ENCODE measurements around the gene TGFB2.

The TGFB2 gene

DNA sequence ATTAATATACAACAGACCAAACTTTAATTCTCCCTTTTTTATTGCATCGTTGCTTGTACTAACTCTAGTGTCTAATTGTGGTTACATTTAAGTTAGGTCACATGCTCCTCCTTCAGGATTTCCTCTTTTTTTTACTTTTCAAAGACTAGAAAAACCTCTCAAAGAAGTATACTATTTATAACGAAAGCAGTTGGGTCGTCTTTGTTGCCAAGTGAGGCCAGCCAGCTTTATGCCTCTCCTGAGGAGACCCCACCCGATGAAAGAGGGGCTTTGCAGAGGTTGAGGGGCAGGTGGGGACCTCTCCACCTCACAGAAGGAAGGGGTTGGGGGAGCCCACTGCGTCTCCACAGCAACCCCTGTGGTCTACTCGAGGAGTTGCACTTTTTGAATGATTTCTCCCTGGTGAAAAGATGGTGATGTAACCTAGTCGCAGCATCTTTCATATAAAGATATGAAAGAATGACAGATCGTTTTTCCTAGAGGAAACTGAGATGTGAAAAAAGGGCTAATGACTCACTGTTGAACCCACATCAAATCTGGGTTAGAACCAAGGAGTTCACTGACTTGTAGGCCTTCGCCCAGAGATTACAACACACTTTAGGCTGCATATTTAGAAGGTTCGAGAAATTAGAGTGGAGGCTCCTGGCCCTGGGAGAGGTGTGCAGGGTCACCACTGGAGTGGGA is 6.4 kb downstream of the TGFB2 start:
- no peak overlapping the region for H3K9ac ChIP-seq (ENCODE audit: low read depth, low read length)
- DNase-seq, result peak; percentile 13

DNA sequence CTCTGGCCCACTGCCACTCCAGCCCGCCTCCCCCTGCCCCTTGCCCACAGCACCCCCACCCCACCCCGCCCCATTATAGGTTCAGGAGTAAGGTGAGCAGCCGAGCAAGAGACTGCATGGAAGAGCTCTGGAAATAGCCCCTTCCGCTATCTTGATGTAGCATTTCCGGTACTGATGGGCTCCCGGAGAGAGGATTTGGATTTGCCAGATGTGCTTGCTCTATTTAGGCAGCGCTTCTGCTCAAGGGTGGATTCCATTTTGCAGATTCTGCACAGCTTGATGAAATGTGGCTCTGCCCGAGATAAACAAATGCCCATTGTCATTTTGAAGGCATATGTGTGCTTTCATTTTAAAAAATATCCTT is 6.9 kb downstream of the TGFB2 start:
- Histone ChIP-seq H3K9me3 (ENCODE audit: insufficient read depth, low read length, severe bottlenecking) (no peaks in the 10 kb centered on the region), H3K4me1 (ENCODE audit: insufficient read depth, low read length) (0 out of 2 replicates have a peak, but pooled peaks cover 3% of the 10 kb centered on the region), H3K27ac (ENCODE audit: low read length) (no peak overlapping the region), H3K4me3 (ENCODE audit: low read depth in 1 of 2, low read length in 2 of 2) (no peak overlapping the region), H2AFZ (ENCODE audit: low read depth, low read length) (no peak overlapping the region), H3K79me2 (ENCODE audit: insufficient read depth, low read length) (no peaks in the 10 kb centered on the region), H3K9ac (ENCODE audit: low read depth, low read length) (no peak overlapping the region), H3K27me3 (ENCODE audit: insufficient read depth, low read length, poor library complexity) (no peaks in the 10 kb centered on the region), H3K36me3 (ENCODE audit: insufficient read depth, low read length) (no peaks in the 10 kb centered on the region), H4K20me1 (ENCODE audit: insufficient read depth, low read length) (no peaks in the 10 kb centered on the region), H3K4me2 (ENCODE audit: insufficient read depth, low read length) (no peak overlapping the region)
- TF ChIP-seq, protein P1, sequence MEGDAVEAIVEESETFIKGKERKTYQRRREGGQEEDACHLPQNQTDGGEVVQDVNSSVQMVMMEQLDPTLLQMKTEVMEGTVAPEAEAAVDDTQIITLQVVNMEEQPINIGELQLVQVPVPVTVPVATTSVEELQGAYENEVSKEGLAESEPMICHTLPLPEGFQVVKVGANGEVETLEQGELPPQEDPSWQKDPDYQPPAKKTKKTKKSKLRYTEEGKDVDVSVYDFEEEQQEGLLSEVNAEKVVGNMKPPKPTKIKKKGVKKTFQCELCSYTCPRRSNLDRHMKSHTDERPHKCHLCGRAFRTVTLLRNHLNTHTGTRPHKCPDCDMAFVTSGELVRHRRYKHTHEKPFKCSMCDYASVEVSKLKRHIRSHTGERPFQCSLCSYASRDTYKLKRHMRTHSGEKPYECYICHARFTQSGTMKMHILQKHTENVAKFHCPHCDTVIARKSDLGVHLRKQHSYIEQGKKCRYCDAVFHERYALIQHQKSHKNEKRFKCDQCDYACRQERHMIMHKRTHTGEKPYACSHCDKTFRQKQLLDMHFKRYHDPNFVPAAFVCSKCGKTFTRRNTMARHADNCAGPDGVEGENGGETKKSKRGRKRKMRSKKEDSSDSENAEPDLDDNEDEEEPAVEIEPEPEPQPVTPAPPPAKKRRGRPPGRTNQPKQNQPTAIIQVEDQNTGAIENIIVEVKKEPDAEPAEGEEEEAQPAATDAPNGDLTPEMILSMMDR (IDR thresholded peaks at IDR 0.05; ENCODE audit: borderline replicate concordance, extremely low read depth, low read length, poor library complexity, severe bottlenecking), result no peak
- TF ChIP-seq EZH2 (IDR thresholded peaks at IDR 0.05; ENCODE audit: borderline replicate concordance, low read depth, low read length, severe bottlenecking), result no peak
- no peak for DNase-seq
- ATAC-seq (ENCODE audit: insufficient read depth, low read depth), result no peak

More for the DNA sequence above, 6.4 kb downstream of the TGFB2 start:
- H3K27me3 ChIP-seq (ENCODE audit: insufficient read depth, low read length, poor library complexity), result no peaks in the 10 kb centered on the region
- 0 out of 2 replicates have a peak, but pooled peaks cover 3% of the 10 kb centered on the region for H3K4me1 ChIP-seq (ENCODE audit: insufficient read depth, low read length)
- no peaks in the 10 kb centered on the region for H3K9me3 ChIP-seq (ENCODE audit: insufficient read depth, low read length, severe bottlenecking)
- H3K27ac ChIP-seq (ENCODE audit: low read length), result no peak overlapping the region
- no peak for TF ChIP-seq EZH2 (IDR thresholded peaks at IDR 0.05; ENCODE audit: borderline replicate concordance, low read depth, low read length, severe bottlenecking)
- TF ChIP-seq, protein P1 (IDR thresholded peaks at IDR 0.05; ENCODE audit: borderline replicate concordance, extremely low read depth, low read length, poor library complexity, severe bottlenecking), result peak; percentile 16
- H2AFZ ChIP-seq (ENCODE audit: low read depth, low read length), result no peak overlapping the region
- H3K4me2 ChIP-seq (ENCODE audit: insufficient read depth, low read length), result no peak overlapping the region
- H3K4me3 ChIP-seq (ENCODE audit: low read depth in 1 of 2, low read length in 2 of 2), result no peak overlapping the region
- no peaks in the 10 kb centered on the region for H4K20me1 ChIP-seq (ENCODE audit: insufficient read depth, low read length)
- peak; percentile 63; the same call in 2 of the 3 replicates for ATAC-seq (ENCODE audit: insufficient read depth, low read depth)
- no peaks in the 10 kb centered on the region for H3K36me3 ChIP-seq (ENCODE audit: insufficient read depth, low read length)
- H3K79me2 ChIP-seq (ENCODE audit: insufficient read depth, low read length), result no peaks in the 10 kb centered on the region

DNA sequence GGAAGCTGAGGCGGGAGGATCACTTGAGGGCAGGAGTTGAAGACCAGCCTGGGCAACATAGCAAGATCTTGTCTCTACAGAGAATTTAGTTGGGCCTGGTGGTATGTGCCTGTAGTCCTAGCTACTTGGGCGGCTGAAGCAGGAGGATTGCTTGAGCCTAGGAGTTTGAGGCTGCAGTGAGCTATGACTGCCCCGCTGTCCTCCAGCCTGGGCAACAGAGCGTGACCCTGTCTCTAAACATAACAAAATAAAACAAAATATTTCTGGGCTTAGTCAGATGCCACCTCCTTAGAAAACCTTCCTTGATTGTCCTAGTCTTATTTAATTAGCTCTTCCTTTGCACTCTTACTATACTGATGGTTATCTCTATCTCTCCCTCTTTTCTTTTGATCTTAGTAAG is 8.5 kb downstream of the TGFB2 start:
- Histone ChIP-seq H3K9me3 (ENCODE audit: insufficient read depth, low read length, severe bottlenecking) (no peaks in the 10 kb centered on the region), H3K4me3 (ENCODE audit: low read depth in 1 of 2, low read length in 2 of 2) (no peak overlapping the region), H3K27ac (ENCODE audit: low read length) (no peak overlapping the region), H3K4me2 (ENCODE audit: insufficient read depth, low read length) (no peak overlapping the region), H3K36me3 (ENCODE audit: insufficient read depth, low read length) (no peaks in the 10 kb centered on the region), H3K79me2 (ENCODE audit: insufficient read depth, low read length) (no peaks in the 10 kb centered on the region), H4K20me1 (ENCODE audit: insufficient read depth, low read length) (no peaks in the 10 kb centered on the region), H3K9ac (ENCODE audit: low read depth, low read length) (no peak overlapping the region), H3K27me3 (ENCODE audit: insufficient read depth, low read length, poor library complexity) (no peaks in the 10 kb centered on the region), H2AFZ (ENCODE audit: low read depth, low read length) (no peak overlapping the region), H3K4me1 (ENCODE audit: insufficient read depth, low read length) (0 out of 2 replicates have a peak, but pooled peaks cover 3% of the 10 kb centered on the region)
- TF ChIP-seq, protein P1 (IDR thresholded peaks at IDR 0.05; ENCODE audit: borderline replicate concordance, extremely low read depth, low read length, poor library complexity, severe bottlenecking), result no peak
- TF ChIP-seq EZH2 (IDR thresholded peaks at IDR 0.05; ENCODE audit: borderline replicate concordance, low read depth, low read length, severe bottlenecking), result no peak
- ATAC-seq (ENCODE audit: insufficient read depth, low read depth) (no peak), DNase-seq (no peak)

Measured in DND-41 (cell line).